Suprapubic skin (tissue), 4 donors: ENCODE results near the gene CRELD1. TPM values are rescaled to one million over a fixed set of nuclear protein-coding genes. Genes with fewer than 3 reads are reported as not detected.

ENCODE experiments used
- DNase-seq, 2 donors: peaks; one replicate each; pipeline ENCODE4 v3.0.0-alpha.2; 2019; ENCODE audit warnings: low spot score in 2 of 2
- H3K27ac ChIP-seq: fragments of 200-600 bp; sonication (generic); one replicate; pipeline ENCODE4 v1.5.1; 2019
- H3K27me3 ChIP-seq: fragments of 200-600 bp; sonication (generic); one replicate; pipeline ENCODE4 v1.5.1; 2019
- H3K36me3 ChIP-seq: fragments of 200-600 bp; sonication (generic); one replicate; pipeline ENCODE4 v1.5.1; 2019
- H3K4me1 ChIP-seq: fragments of 200-600 bp; sonication (generic); one replicate; pipeline ENCODE4 v1.5.1; 2019
- H3K4me3 ChIP-seq: fragments of 200-600 bp; sonication (generic); one replicate; pipeline ENCODE4 v1.5.1; 2019; ENCODE audit warnings: mild to moderate bottlenecking
- H3K9me3 ChIP-seq: fragments of 200-600 bp; sonication (generic); one replicate; pipeline ENCODE4 v1.5.1; 2019
- EP300 ChIP-seq: sonication (generic); formaldehyde crosslinking; IDR thresholded peaks from one replicate; pipeline ENCODE4 v1.6.1; 2017; ENCODE audit warnings: antibody characterized with exemption
- POLR2A ChIP-seq, 2 donors: fragments of 450-650 bp; IDR thresholded peaks; one replicate each; pipeline ENCODE4 v1.6.1; 2017; ENCODE audit warnings: antibody characterized with exemption in 2 of 2, mild to moderate bottlenecking in 2 of 2, moderate library complexity in 2 of 2
- POLR2AphosphoS5 ChIP-seq, 3 donors: sonication (generic); formaldehyde crosslinking; IDR thresholded peaks; one replicate each; pipeline ENCODE4 v1.6.1; 2017; ENCODE audit warnings: antibody characterized with exemption in 3 of 3
- WGBS: methylation state at CpG from one replicate; pipeline ENCODE4 v1.1.5; 2018; 5-methylcytosine and 5-hydroxymethylcytosine counted together
- total RNA-seq, 4 donors: library from RNA; depleted of rRNA; stranded (reverse); fragments of >200 nt; gene quantifications; one replicate each; pipeline ENCODE4 v1.1.0, GENCODE V29; 2016
- TF ChIP-seq, protein P1 (sequence below), 2 donors: fragments of 200-600 bp in 1 of 2; fragments of 450-650 bp in 1 of 2; sonication (generic) in 1 of 2; IDR thresholded peaks; one replicate each; pipeline ENCODE4 v1.5.1; 2016 to 2019; ENCODE audit warnings: antibody characterized with exemption in 2 of 2, mild to moderate bottlenecking in 1 of 2, moderate library complexity in 1 of 2

The CRELD1 gene
- total RNA-seq, 4 donors from 2014 or later: 18.9 to 46.7 (median 26.0) TPM

DNA sequence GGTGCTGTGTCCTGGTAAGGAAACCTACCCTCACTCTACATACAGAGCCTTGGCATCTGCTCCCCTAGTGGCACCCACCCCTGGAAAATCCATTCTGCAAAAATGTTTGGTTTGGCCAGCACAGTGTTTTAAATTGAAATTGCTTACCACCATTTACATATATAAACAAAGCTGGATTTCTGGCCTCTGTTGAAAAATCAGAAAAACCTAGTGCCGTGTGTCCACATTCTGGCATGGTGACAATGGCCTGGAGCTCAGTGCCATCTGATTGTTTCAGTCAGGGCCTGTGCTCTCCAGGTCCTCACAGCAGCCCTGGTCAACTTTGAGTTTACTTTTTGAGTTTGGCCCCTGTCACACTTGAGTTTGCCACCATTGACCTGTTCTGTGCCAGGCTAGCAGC, 19.6 kb upstream of the CRELD1 start:
- no CpG with 5 or more reads among the region's 1 CpG for WGBS
- no peak for DNase-seq
- peak overlapping the region; percentile 92 for H3K27ac ChIP-seq

DNA sequence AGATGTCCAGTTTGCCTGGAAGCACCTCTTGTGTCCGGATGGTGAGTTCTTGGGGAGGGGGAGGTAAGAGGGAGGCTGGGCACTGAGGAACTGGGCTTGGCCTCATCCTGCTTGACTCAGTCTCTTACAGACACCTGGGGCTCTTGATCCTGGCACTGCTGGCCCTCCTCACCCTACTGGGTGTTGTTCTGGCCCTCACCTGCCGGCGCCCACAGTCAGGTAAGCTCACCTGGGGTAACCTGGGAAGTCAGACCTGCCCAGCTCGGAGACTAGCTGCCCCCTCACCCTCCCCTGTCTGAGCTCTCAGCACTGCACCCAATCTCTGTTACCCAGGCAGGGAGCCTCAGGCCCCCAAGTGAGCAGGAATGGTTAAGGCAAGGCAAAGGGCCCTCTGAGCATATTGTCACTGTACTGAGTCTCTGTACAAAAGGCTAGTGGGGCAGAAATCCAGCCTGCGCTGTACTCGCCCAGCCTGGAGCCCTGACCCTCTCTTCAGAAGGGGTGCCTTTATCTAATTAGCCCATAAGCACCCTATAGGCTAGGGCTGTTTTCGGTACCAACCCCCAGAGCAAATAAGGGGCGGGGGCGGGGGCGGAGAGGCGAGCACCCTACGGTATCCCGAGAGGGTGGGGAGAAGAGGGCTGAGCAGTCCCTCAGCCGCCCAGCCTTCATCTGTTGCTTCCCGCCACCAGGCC, 18.9 kb upstream of the CRELD1 start:
- 34% methylated on average over 6 of the region's 15 CpGs for WGBS
- Histone ChIP-seq H3K27ac (peak overlapping the region; percentile 92), H3K9me3 (no peaks in the 10 kb centered on the region), H3K36me3 (peaks cover 17% of the 10 kb centered on the region), H3K4me1 (peaks cover 63% of the 10 kb centered on the region), H3K27me3 (no peaks in the 10 kb centered on the region), H3K4me3 (peak overlapping the region; percentile 62)
- TF ChIP-seq POLR2A (IDR thresholded peaks at IDR 0.05) (no peak), EP300 (no peak), POLR2AphosphoS5 (IDR thresholded peaks at IDR 0.05) (no peak)
- TF ChIP-seq, protein P1, sequence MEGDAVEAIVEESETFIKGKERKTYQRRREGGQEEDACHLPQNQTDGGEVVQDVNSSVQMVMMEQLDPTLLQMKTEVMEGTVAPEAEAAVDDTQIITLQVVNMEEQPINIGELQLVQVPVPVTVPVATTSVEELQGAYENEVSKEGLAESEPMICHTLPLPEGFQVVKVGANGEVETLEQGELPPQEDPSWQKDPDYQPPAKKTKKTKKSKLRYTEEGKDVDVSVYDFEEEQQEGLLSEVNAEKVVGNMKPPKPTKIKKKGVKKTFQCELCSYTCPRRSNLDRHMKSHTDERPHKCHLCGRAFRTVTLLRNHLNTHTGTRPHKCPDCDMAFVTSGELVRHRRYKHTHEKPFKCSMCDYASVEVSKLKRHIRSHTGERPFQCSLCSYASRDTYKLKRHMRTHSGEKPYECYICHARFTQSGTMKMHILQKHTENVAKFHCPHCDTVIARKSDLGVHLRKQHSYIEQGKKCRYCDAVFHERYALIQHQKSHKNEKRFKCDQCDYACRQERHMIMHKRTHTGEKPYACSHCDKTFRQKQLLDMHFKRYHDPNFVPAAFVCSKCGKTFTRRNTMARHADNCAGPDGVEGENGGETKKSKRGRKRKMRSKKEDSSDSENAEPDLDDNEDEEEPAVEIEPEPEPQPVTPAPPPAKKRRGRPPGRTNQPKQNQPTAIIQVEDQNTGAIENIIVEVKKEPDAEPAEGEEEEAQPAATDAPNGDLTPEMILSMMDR (IDR thresholded peaks at IDR 0.05): no peak
- DNase-seq: no peak

More for the DNA sequence above, 19.6 kb upstream of the CRELD1 start:
- H3K4me1 ChIP-seq: peaks cover 63% of the 10 kb centered on the region
- no peak for TF ChIP-seq POLR2AphosphoS5 (IDR thresholded peaks at IDR 0.05)
- TF ChIP-seq POLR2A (IDR thresholded peaks at IDR 0.05): no peak
- TF ChIP-seq EP300: no peak
- TF ChIP-seq, protein P1 (IDR thresholded peaks at IDR 0.05): no peak
- no peak overlapping the region for H3K4me3 ChIP-seq
- H3K36me3 ChIP-seq: peaks cover 22% of the 10 kb centered on the region
- H3K9me3 ChIP-seq: no peaks in the 10 kb centered on the region
- H3K27me3 ChIP-seq: no peaks in the 10 kb centered on the region

DNA sequence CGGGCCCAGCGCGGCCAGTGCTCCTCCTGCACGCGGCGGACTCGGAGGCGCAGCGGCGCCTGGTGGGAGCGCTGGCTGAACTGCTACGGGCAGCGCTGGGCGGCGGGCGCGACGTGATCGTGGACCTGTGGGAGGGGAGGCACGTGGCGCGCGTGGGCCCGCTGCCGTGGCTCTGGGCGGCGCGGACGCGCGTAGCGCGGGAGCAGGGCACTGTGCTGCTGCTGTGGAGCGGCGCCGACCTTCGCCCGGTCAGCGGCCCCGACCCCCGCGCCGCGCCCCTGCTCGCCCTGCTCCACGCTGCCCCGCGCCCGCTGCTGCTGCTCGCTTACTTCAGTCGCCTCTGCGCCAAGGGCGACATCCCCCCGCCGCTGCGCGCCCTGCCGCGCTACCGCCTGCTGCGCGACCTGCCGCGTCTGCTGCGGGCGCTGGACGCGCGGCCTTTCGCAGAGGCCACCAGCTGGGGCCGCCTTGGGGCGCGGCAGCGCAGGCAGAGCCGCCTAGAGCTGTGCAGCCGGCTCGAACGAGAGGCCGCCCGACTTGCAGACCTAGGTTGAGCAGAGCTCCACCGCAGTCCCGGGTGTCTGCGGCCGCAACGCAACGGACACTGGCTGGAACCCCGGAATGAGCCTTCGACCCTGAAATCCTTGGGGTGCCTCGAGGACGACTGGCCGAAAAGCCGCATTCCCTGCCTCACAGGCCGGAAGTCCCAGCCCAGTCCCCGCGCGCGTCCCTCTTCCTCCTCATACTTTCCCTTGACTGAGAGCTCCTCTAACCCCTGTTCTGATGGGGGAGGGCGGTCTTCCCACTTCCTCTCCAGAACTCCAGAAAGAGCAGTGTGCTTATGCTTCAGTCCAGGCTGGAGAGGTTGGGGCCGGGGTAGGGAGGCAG, 18.1 kb upstream of the CRELD1 start:
- Histone ChIP-seq H3K36me3 (peaks cover 12% of the 10 kb centered on the region), H3K4me3 (peak overlapping the region; percentile 62), H3K27ac (peak overlapping the region; percentile 92), H3K4me1 (peaks cover 63% of the 10 kb centered on the region), H3K9me3 (no peaks in the 10 kb centered on the region), H3K27me3 (no peaks in the 10 kb centered on the region)
- WGBS: 23% methylated on average over 23 of the region's 99 CpGs
- DNase-seq: peak; percentile 83 to 88
- TF ChIP-seq, protein P1 (IDR thresholded peaks at IDR 0.05): peak in 1 of 2 donors; percentile 42
- TF ChIP-seq POLR2A (IDR thresholded peaks at IDR 0.05) (no peak), POLR2AphosphoS5 (IDR thresholded peaks at IDR 0.05) (no peak), EP300 (no peak)

DNA sequence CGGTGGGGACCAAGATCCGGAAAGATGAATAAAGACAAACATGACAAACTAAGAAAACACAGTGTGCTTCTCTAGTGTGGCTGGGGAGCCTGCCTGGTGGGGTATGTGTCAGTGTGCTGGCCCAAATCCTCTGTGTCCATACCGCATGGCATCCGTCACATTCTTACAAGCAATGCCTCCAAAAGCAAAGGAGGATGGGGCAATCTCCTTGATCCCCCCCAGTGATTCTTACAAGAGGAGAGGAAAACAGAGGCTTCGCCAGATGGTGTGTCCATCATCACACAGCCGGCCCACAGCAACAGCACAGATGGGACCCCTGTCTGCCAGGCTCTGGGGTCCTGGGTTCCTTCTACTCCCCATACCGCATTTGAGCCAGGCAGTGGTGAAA, 17.3 kb upstream of the CRELD1 start:
- peak overlapping the region; percentile 92 for H3K27ac ChIP-seq
- H3K4me1 ChIP-seq: peaks cover 63% of the 10 kb centered on the region
- WGBS: 27% methylated on average over 5 of the region's 7 CpGs
- DNase-seq: no peak
- H3K36me3 ChIP-seq: peaks cover 4% of the 10 kb centered on the region
- TF ChIP-seq POLR2AphosphoS5 (IDR thresholded peaks at IDR 0.05): no peak
- no peak for TF ChIP-seq EP300
- TF ChIP-seq POLR2A (IDR thresholded peaks at IDR 0.05): no peak
- TF ChIP-seq, protein P1 (IDR thresholded peaks at IDR 0.05): no peak
- peak overlapping the region; percentile 62 for H3K4me3 ChIP-seq
- H3K27me3 ChIP-seq: no peaks in the 10 kb centered on the region
- no peaks in the 10 kb centered on the region for H3K9me3 ChIP-seq
